ENCODE results near the gene CABLES2.

- TF ChIP-seq CTCF (IDR thresholded peaks at IDR 0.05) (no peak), MAX (CRISPR knock-in tag; IDR thresholded peaks at IDR 0.05) (no peak)
These were observed 48.0 kb upstream of the CABLES2 start for GRCh38 chr20:62454904-62455636.
